ENCODE data around the gene SRMS. TPM values are rescaled to one million over a fixed set of nuclear protein-coding genes. Genes with fewer than 3 reads are reported as not detected.

The SRMS gene
- polyA plus RNA-seq, 1 experiment = not detected

GRCh38 chr20:63533871-63534393 lies 13.6 kb downstream of the SRMS start:
- POLR2A ChIA-PET = interaction anchor here (1.4 kb wide), 1 partner anchor 13 kb away, joined by 5 read pairs; no protein-coding TSS in a partner anchor
- H3K27ac ChIP-seq (ENCODE audit: low read depth, low read length) = no peak overlapping the region
- no peak for DNase-seq (ENCODE audit: low read depth, low spot score)
- H3K9me3 ChIP-seq (ENCODE audit: control insufficient read depth, insufficient read depth, low read length) = no peaks in the 10 kb centered on the region; the same call in 1 of the 2 replicates
- CTCF ChIA-PET = no interaction called here
- peaks cover 6% of the 10 kb centered on the region for H3K27me3 ChIP-seq (ENCODE audit: control insufficient read depth, insufficient read depth, low read length)
- no peak overlapping the region for H3K4me3 ChIP-seq (ENCODE audit: low read depth, low read length)
- no peak for TF ChIP-seq CTCF (IDR thresholded peaks at IDR 0.05; ENCODE audit: low read depth, low read length)

GRCh38 chr20:63533388-63533787 lies 14.2 kb downstream of the SRMS start:
- TF ChIP-seq CTCF (IDR thresholded peaks at IDR 0.05; ENCODE audit: low read depth, low read length) = no peak
- ChIA-PET CTCF (no interaction called here), POLR2A (interaction anchor here (0.9 kb wide), 1 partner anchor 12 kb away, joined by 6 read pairs; no protein-coding TSS in a partner anchor)
- Histone ChIP-seq H3K27me3 (ENCODE audit: control insufficient read depth, insufficient read depth, low read length) (peaks cover 6% of the 10 kb centered on the region), H3K4me3 (ENCODE audit: low read depth, low read length) (no peak overlapping the region), H3K27ac (ENCODE audit: low read depth, low read length) (no peak overlapping the region), H3K9me3 (ENCODE audit: control insufficient read depth, insufficient read depth, low read length) (no peaks in the 10 kb centered on the region; the same call in 1 of the 2 replicates)
- DNase-seq (ENCODE audit: low read depth, low spot score) = no peak

GRCh38 chr20:63532449-63532971 lies 15.0 kb downstream of the SRMS start:
- Histone ChIP-seq H3K4me3 (ENCODE audit: low read depth, low read length) (no peak overlapping the region), H3K27ac (ENCODE audit: low read depth, low read length) (no peak overlapping the region), H3K9me3 (ENCODE audit: control insufficient read depth, insufficient read depth, low read length) (no peaks in the 10 kb centered on the region; the same call in 1 of the 2 replicates), H3K27me3 (ENCODE audit: control insufficient read depth, insufficient read depth, low read length) (peaks cover 6% of the 10 kb centered on the region)
- ChIA-PET CTCF (no interaction called here), POLR2A (interaction anchor here (0.9 kb wide), 1 partner anchor 11 kb away, joined by 6 read pairs; no protein-coding TSS in a partner anchor)
- no peak for TF ChIP-seq CTCF (IDR thresholded peaks at IDR 0.05; ENCODE audit: low read depth, low read length)
- DNase-seq (ENCODE audit: low read depth, low spot score) = no peak

DNA sequence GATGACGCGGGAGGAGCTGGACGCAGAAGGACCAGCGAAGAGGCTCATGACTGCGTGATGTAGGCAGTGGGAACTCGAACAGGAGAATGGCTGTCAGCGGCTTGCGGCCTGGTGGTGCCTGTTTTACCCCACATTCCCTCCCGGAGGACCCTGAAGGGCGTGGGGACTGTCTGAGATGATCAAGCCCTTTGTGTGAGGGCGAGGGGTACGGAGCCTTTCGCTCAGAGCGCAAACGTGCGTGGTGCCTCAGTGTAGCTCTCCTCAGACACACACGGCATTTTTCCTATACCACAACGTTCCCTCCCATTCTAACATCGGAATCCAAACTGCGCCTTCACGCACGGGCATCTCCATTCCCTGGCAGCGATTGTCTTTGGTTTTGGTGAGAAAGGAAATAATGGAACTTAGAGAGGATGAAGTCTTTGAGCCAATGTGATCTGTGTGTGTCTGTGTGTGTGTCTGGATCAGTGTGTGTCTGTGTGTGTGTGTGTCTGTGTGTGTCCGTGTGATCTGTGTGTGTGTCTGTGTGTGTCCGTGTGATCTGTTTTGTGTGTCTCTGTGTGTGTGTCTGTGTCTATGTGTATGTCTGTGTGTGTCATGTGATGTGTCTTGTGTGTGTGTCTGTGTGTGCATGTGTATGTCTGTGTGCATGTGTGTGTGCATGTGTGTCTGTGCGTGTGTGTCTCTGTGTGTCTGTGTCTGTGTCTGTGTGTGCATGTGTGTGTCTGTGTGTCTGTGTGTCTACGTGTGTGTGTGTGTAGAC lies 15.7 kb downstream of the SRMS start:
- Histone ChIP-seq H3K27ac (ENCODE audit: low read depth, low read length) (no peak overlapping the region), H3K27me3 (ENCODE audit: control insufficient read depth, insufficient read depth, low read length) (peaks cover 6% of the 10 kb centered on the region), H3K4me3 (ENCODE audit: low read depth, low read length) (no peak overlapping the region), H3K9me3 (ENCODE audit: control insufficient read depth, insufficient read depth, low read length) (no peaks in the 10 kb centered on the region; the same call in 1 of the 2 replicates)
- TF ChIP-seq CTCF (IDR thresholded peaks at IDR 0.05; ENCODE audit: low read depth, low read length) = no peak
- no peak for DNase-seq (ENCODE audit: low read depth, low spot score)
- ChIA-PET POLR2A (interaction anchor here (3.1 kb wide), 1 partner anchor 11 kb away, joined by 18 read pairs; the partner anchor contains the start of gene PPDPF), CTCF (no interaction called here)

DNA sequence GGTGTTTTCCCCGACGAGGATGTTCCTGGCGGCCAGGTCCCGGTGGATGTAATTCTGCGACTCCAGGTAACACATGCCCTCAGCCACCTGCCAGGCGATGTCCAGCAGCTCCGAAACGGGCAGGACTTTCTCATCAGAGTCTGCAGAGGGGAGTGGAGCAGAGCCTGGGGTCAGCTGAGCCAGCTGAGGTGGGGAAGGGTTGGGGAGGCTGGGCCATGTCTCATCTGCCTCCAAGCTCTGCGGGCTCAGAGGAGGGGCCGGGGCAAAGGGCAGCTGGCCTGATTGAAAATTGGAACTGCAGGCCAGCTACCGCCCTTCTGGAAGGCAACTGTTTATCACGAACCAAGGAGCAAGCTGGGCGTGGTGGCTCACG lies 16.8 kb downstream of the SRMS start:
- no peak for DNase-seq (ENCODE audit: low read depth, low spot score)
- no peak overlapping the region for H3K4me3 ChIP-seq (ENCODE audit: low read depth, low read length)
- POLR2A ChIA-PET = interaction anchor here (3.1 kb wide), 1 partner anchor 10 kb away, joined by 18 read pairs; the partner anchor contains the start of gene PPDPF
- CTCF ChIA-PET = interaction anchor here (0.6 kb wide), 1 partner anchor 746 kb away, joined by 3 read pairs; no protein-coding TSS in a partner anchor
- no peaks in the 10 kb centered on the region; the same call in 1 of the 2 replicates for H3K9me3 ChIP-seq (ENCODE audit: control insufficient read depth, insufficient read depth, low read length)
- H3K27me3 ChIP-seq (ENCODE audit: control insufficient read depth, insufficient read depth, low read length) = peaks cover 6% of the 10 kb centered on the region
- H3K27ac ChIP-seq (ENCODE audit: low read depth, low read length) = no peak overlapping the region
- no peak for TF ChIP-seq CTCF (IDR thresholded peaks at IDR 0.05; ENCODE audit: low read depth, low read length)

All from AG04450 (cell line).